ENCODE measurements around the gene SETDB2.

Gene SETDB2

DNA sequence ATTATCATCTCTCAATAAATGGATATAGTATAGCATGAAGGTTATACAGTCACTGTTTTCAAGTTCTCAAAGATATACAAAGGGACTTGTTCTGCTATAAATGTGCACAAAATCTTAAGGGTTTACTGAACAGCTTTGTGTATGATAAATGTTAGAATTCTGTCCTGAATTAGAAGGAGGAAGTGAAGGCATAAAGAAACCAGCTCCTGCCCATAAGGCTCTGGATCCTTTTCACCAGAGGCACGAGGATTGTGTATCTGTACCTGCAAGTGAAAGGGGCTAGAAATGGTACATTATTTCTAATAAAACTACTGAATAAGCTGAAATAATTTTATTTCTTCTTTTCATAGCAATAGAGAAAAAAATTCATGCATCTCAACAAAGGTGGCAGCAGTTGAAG is 84.1 kb downstream of the SETDB2 start:
- no peak for DNase-seq

DNA sequence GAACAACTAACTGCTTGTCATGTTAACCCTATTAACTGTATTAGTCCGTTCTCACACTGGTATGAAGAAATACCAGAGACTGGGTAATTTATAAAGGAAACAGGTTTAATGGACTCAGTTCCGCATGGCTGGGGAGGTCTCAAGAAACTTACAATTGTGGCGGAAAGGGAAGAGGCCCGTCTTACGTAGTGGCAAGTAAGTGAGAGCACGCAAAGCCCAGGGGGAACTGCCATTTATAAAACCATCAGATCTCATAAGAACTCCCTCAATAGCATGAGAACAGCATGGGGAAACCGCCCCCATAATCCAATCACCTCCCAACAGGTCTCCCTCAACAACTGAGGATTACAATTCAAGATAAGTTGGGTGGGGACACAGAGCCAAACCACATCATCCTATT is 86.4 kb downstream of the SETDB2 start:
- peak in 7 of 58 donors; percentile 1 to 38 (median 8) for DNase-seq

DNA sequence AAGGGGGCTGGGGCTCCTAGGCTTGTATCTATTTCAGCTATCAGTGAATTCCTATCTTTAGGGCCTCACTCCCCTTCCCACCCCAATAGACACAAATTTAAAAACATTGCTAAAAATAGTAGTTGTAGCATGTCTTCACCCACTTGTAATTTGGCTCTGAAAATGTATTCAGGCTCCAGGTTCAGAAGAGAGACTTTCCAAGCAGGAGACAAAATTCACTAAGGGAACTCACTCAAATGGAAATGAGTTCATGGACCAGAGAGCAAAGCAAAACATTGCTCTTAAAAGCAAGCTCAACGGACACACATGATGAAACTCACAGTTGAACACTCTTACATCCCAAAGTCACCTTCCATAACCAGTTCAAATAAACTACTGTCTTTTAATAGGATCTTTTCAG is 88.5 kb downstream of the SETDB2 start:
- no peak for DNase-seq

DNA sequence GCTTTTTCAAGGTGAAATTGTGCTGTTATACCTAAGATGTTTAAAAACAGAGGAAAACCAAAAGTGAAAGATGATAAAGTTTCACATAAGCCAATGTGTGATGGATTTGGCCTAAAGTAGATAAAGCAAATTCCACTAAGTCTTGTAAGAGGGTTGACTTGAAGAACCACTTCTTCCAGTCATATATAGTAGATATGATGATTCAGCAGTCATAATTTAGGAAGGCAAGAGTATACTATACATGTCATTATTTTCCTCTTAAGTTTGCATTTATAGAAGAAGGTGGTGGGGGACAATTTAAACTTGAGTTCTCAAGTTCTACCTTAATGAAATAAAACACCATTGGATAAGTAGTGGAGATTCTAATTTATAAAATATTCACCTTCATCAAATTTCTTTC is 88.9 kb downstream of the SETDB2 start:
- no peak for DNase-seq

DNA sequence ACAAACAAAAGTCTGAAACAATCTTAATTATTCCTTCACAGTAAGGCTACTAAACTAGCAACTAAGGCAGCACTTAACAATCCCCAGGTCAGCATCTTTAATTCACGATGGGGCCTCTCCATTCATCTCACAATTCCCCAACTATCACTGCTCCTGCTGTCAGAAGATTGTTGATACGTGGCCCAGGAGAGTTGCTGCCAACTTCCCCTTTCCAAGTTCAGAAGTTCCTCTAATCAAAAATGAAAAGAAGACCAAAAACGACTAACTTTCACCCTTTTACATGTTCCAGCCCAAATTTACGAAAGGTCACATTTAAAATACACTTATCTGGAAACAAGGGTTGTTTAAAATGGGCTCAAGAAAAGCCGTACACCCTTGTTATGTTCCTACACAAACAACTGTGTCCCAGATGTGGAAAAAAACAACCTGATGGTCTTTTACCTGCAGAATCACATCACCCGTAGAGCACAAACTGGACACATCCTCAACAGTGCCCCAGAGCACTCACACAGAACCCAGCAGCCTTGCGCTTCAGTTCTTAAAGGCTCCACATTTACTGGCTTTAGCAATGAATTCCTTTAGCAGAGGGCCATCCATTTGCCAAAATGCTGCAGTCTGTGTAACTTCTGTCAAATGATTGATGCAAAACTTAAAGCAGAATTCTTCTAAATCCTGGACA is 89.7 kb downstream of the SETDB2 start:
- DNase-seq: no peak

DNA sequence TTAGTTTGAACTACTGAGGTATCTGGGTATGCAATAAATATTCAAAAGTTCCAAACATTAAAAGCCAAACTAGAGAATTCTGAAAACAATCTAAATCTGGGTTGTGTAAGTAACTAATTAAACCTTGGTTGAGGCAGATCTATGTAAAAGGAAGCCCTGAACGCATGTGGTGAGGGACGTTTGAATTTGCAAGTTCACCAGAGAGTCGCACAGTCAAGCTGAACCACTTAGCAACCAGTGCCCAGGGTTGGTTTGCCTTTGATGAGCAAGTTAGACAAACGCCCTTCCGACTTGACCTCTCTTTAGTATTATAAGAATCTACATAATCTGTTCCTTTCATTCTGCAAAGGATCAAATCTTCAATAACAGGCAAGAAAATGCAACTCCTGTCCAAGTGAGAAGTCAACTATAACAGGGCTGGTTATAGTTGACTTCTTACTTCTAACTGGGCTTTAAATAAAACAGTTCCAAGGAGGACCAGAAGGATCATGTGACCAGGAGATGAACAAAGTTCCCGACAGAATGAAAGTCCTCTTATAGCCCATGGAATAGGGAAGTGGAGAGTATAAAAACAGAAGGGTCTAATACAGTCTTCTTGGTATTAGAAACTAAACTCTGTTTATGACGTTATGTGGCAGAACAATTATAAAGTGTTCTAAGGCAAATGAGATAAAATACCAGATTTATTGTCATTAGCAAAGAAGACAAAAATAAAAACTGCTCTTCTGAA is 92.2 kb downstream of the SETDB2 start:
- peak in 2 of 58 donors; percentile 8 to 24 for DNase-seq

DNA sequence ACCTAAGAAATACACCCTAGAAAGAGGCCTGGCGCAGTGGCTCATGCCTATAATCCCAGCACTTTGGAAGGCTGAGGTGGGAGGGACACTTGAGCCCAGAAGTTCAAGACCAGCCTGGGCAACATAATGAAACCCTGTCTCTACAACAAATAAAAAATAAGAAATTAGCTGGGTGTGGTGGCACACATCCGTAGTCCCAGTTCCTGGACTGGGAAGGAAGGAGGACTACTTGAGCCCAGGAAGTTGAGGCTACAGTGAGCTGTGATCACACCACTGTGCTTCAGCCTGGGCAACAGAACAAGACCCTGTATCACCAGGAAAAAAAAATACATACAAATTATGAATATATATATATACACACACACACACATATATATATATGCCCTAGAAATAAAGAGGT is 94.3 kb downstream of the SETDB2 start:
- DNase-seq: no peak

DNA sequence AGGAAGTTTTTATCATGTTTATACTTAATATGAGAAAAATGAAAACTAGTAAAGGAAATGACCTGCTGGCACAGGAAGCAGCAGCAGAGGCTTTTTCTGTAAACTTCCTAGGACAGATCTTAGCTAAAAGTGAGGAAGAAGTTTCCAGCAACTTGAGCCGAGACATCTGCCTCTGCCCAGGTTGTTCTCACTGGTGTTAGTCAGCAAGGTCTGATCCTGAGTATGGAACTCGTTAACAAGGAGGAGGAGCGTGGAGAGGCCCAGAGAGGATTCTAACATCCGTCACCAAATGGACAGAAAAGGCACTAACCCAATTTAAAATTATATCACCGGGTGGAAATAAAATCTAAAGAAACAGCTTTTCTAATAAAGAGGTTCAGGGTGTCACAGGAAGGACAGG is 95.2 kb downstream of the SETDB2 start:
- no peak for DNase-seq

DNA sequence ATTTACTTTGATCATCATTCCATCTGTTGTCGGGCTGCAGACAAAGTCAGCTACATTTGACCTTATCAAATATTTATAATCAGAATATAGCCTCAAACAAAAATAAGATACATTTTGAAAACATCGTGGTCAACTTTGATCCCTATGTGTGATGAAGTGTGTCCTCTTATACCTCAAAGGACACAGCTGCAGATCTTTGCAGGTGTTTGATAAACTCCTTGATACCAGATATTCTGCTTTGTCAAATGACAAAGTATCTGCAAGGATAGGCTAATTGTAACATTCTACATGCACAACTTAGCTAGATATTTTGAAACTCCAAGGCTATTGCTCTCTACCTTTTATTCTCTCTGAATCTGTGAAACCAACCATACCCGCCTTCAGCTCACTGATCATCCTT is 95.7 kb downstream of the SETDB2 start:
- DNase-seq: no peak

DNA sequence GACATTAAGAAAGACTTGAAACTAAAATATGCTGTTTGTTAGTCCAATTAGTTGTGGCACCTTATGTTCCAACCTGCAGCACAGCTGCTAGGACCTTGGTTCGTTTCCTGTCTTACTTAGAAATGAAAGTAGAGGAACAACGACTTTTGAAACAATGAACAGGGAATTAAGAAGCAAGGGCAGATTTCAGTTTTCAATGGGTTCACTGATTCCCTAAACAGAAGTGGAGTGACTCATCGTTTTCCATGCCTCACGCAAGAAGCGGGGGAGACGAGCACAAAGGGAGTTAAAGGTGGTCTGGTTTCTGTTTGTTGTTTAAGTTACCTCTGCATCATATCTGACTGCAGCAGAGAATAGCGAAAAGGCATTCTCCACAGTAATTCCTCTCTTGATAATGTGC is 96.5 kb downstream of the SETDB2 start:
- DNase-seq: no peak

DNA sequence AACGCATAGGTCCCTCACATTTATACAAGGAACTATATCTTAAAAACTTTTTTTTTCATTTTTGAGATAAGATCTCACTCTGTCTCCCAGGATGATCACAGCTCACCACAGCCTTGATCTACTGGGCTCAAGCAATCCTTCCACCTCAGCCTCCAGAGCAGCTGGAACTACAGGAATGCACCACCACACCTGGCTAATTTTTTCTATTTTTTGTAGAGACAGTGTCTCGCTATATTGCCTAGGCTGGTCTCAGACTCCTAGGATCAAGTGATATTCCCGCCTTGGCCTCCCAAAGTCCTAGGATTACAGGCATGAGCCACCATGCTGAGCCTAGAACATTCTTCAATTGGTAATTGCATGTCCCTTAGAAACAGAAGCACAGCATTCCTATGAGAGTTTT is 99.6 kb downstream of the SETDB2 start:
- no peak for DNase-seq
